T-helper 1 cell treated with Interleukin-12 subunit alpha and Interleukin-12 subunit beta and Interleukin-4 antibody, amounts not matched to agents 30 ng/mL and 1 ng/mL, for 36 hours (primary cell): ENCODE measurements around the gene FILIP1. TPM values are rescaled to one million over a fixed set of nuclear protein-coding genes. Genes with fewer than 3 reads are reported as not detected.

ENCODE experiments used
- intact Hi-C: fragments of 100-400 bp; cut with micrococcal nuclease; formaldehyde crosslinking; loops from one replicate; pipeline ENCODE4 v1.15.1; 2024
- total RNA-seq: library from RNA; stranded (reverse); gene quantifications from 2 replicates; pipeline ENCODE4 v1.2.3, GENCODE V29; 2022

FILIP1 gene
- total RNA-seq, 1 donor from 2014 or later: not detected

DNA sequence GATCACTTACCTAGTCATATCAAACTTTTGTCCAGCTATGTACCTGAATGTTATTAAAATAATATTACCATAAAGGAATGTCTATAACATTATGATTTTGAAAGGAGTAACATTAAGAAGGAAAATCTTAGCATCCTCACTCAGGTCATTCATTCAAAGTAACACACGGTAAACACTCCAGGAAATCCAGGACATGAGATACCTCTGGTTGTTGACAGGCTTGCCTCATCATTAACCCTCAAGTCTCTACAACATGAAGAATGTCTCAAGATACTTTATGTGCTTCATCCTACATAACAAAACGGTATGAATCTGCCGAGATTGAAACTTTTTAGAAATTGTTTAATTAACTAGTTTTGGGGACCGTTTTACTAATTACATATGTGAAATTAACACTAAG is 690 bp upstream of the FILIP1 start:
- intact Hi-C loops: no loop called here

GRCh38 chr6:75492386-75493153 is 1.0 kb downstream of the FILIP1 start:
- intact Hi-C loops: no loop called here

DNA sequence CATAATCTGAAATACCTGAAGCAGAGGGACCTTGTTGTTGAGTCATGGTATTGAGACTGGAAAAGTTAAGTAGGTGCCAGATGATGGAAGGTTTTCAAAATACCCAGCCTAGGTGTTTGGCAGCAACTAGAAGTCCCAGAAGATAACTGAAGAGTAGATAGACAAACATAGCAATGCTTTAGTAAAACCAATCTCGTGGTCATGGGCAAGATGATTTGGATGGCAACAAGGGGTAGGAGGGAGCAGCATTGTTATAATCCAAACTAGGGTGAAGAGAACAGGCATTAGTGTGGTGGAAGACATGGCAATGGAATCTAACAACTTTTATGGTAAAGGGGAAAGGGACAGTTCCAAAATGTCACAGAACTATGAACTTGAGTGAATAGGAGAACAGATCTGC is 2.3 kb downstream of the FILIP1 start:
- intact Hi-C loops: loop anchor here (2.0 kb wide), 1 partner anchor 14 kb away; no protein-coding TSS in a partner anchor

- intact Hi-C loops: loop anchor here (2.0 kb wide), 1 partner anchor 14 kb away; no protein-coding TSS in a partner anchor
Observed at GRCh38 chr6:75490706-75491105, 2.9 kb downstream of the FILIP1 start.

- intact Hi-C loops: no loop called here
Observed at GRCh38 chr6:75489025-75489424, 4.6 kb downstream of the FILIP1 start.

GRCh38 chr6:75488033-75488432 is 5.6 kb downstream of the FILIP1 start:
- intact Hi-C loops: no loop called here

GRCh38 chr6:75486850-75487518 is 6.6 kb downstream of the FILIP1 start:
- intact Hi-C loops: no loop called here

GRCh38 chr6:75484535-75484934 is 9.1 kb downstream of the FILIP1 start:
- intact Hi-C loops: no loop called here

DNA sequence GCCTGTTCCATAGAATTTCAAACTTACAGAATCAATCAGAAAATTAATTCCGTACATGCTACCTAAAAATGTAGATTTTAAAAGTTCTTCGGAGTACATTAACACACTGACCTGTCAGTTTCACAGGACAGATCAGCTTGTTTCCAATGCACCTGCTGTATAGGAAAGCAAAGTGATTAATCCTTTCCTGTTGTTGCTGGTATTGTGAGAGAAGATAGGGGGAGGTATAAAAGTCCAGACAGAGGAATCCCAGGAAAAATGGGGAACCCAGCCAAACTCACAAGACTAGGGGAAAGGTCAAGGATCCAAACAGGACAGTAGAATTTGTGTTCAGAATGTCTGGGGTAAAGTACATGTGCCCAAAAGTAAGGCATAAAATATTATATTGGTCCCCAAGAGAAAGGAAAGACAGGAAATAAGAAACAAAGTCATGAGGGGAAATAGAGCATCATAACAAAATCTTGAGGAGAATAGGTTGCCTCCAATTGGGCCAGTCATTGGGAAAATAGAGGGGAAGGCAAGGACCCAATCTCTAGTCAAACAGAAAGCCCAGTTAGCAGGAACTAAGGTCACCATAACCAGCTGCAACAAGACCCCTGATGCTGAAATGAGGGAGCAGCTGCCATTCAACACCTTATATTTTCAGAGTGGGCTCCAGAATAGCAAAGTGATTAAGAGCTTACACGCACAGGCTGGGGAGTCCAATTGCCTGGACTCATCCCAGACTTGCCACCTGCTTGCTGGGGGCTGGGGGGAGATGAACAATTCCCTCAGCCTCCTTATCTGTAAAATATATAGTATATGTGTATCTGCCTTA is 10.3 kb downstream of the FILIP1 start:
- intact Hi-C loops: no loop called here

DNA sequence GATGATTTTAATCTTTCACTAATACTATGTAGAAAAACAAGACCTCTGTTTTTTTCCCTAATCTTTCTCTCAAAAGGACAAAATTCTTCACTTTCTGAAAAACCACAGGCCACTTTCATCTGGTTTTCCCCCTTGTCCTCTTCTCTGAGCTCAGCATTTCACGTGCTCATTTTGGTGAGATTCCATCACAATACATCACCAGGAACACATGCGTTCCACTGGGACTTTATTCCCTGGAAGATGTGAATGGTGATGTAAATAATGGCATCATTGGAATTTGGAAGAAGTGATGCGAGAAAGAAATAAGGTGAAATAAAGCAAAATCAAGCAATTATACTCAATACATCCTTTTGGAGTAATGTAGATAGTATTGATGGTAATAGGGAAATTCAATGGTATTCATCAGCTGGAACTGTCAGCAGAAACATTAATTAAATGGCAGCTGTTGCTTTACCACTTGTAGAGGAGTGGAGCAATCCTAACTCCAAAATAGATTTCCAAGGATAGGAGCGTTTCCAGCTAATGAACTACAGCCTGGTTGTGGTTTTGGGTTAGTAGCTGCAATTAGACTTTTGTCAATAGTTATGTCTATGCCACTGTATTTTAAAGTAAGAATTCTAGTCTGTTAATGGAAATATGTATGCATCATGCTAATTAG is 11.5 kb downstream of the FILIP1 start:
- intact Hi-C loops: no loop called here

- intact Hi-C loops: no loop called here
Observed at GRCh38 chr6:75481394-75481793, 12.2 kb downstream of the FILIP1 start.

DNA sequence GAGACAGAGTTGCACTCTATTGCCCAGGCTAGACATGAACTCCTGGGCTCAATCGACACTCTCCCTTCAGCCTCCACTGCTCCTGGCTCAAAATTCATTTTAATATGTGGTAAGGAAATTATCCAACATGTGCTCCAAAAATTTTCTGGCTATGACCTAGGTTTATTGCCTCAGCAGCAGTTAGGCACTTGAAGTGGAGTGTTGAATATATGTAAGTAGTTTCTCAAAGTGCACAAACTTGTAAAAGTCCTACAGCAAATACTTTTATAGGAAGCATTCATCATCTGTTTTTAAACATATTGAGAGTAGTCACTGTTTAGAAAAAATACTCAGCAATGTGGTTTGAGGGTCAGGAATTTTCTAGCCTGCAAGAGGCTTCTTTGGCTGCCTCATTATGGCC is 13.2 kb downstream of the FILIP1 start:
- intact Hi-C loops: no loop called here

DNA sequence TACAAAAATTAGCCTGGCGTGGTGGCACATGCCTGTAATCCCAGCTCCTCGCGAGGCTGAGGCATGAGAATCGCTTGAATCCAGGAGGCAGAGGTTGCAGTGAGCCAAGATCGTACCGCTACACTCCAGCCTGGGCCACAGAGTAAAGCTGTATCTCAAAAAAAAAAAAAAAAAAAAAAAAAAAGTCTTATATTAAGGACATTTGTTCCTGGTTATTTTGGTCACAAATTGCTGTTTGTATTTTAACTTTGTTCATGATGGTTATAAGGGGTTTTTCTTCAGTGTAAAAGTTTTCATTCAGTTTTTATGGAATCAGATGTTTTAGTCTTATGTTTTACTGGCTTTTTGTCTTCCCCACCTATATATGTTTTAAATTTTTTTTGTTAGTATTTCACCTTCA is 13.9 kb downstream of the FILIP1 start:
- intact Hi-C loops: no loop called here

DNA sequence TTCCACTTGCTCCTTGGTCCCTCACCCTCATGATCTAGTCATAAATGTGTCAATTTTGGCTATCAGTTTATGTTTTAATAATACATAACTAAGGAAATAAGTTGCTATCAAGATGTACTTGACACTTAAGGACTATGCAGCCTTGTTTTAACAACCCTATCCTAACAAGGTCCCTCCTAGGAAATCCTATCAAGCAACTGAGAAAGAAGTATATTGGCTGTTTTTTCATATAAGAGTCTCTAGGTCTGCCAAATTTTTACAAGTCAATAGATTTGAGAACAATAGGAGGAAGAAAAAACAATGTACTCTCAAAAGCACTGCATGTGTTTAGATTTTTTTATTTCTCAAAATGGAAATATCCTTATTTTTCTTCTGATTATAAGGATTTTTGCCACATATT is 14.7 kb downstream of the FILIP1 start:
- intact Hi-C loops: no loop called here

DNA sequence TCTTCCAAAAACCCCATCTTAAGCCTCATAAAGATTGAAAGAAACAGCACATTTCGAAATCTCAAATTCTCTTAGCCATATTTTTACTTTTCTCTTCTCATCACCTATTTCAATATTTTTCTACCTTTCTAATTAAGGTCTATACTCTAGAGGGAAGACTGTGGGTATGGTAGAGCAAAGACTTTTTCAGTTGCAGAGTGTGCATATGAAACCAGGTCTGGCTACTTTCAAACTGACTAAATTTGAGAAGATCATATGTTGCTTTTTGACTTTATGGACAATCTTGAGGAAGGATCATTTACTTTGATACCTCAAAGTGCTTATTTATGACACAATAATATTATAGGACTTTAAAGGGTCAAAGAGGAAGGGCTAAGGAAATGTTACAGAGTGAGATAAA is 20.7 kb downstream of the FILIP1 start:
- intact Hi-C loops: no loop called here

GRCh38 chr6:75467966-75468365 is 25.6 kb downstream of the FILIP1 start:
- intact Hi-C loops: no loop called here

- intact Hi-C loops: no loop called here
Observed at GRCh38 chr6:75467284-75467683, 26.3 kb downstream of the FILIP1 start.

DNA sequence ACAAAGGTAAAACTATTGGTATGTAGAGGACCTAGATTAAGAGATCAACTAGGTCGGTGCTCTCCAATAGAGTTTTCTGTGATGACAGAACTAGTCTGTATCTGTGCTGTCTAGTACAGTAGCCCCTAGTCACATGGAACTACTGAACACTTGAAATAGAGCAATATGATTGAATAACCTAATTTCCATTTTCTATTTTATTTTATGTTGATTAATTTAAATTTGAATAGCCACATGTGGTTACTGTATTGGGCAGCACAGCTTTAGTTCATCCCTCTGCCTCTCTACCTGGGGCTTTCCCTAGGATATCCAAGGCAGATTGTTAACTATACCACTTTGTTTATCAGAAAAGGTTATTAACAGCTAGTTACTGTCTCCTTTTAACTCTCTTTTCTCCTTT is 27.0 kb downstream of the FILIP1 start:
- intact Hi-C loops: no loop called here

- intact Hi-C loops: no loop called here
Observed at GRCh38 chr6:75463908-75464307, 29.7 kb downstream of the FILIP1 start.

- intact Hi-C loops: no loop called here
Observed at GRCh38 chr6:75463061-75463460, 30.5 kb downstream of the FILIP1 start.

GRCh38 chr6:75460681-75461080 is 32.9 kb downstream of the FILIP1 start:
- intact Hi-C loops: no loop called here

DNA sequence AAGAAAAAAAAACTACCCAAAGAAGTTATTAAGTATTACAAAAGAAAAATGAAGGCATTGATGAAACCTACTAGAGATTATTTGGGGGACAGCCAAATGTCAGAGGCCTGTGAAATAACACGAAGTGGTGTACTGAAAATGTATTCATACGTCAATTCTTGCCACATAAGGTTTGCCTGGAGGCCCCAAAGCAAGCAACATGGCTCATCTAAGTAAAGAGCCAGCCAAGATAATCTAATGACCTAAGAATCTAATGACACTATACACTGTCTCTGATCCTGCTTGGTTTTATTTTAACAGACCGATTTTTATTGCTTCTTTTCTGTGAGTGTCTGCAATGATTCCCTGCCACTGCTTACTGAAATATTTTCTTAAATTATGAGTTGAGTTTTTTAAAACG is 34.7 kb downstream of the FILIP1 start:
- intact Hi-C loops: no loop called here
